ENCODE measurements around the gene AKNA. TPM values are rescaled to one million over a fixed set of nuclear protein-coding genes. Genes with fewer than 3 reads are reported as not detected.

Gene AKNA
- total RNA-seq, 3 donors from 2014 or later (not counting 1 experiment from before 2014, with no cell fraction given): 577 to 743 (median 676) TPM

- ATAC-seq: no peak
- Mint-ChIP-seq H3K4me3 (peak overlapping the region; percentile 97), H3K27ac (peak overlapping the region; percentile 79 to 98), H3K27me3 (ENCODE audit: low read depth in 2 of 2) (no peaks in the 10 kb centered on the region), H3K36me3 (peaks cover 15% of the 10 kb centered on the region), H3K4me1 (peaks cover 86 to 91% of the 10 kb centered on the region in 2 donors), H3K9me3 (no peaks in the 10 kb centered on the region)
- Histone ChIP-seq H3K4me1 (ENCODE audit: control insufficient read depth, insufficient read depth, low read length) (peaks cover 76% of the 10 kb centered on the region), H3K27me3 (ENCODE audit: control insufficient read depth, insufficient read depth, low read length) (no peaks in the 10 kb centered on the region), H3K4me3 (ENCODE audit: low read length) (peak overlapping the region; percentile 88), H3K36me3 (ENCODE audit: control insufficient read depth, insufficient read depth, low read length) (peaks cover 35% of the 10 kb centered on the region), H3K27ac (ENCODE audit: low read length) (peak overlapping the region; percentile 100), H3K9me3 (ENCODE audit: control insufficient read depth, insufficient read depth, low read length) (no peaks in the 10 kb centered on the region)
- peak in 1 of 2 donors; percentile 39 for DNase-seq
- no CpG with 5 or more reads among the region's 1 CpG for WGBS (ENCODE audit: insufficient coverage)
- TF ChIP-seq CTCF (IDR thresholded peaks at IDR 0.05): no peak
- intact Hi-C loops (cut with micrococcal nuclease): loop anchor here (10.0 kb wide), 1 partner anchor 810 kb away; no protein-coding TSS in a partner anchor
These were observed 3.4 kb downstream of the AKNA start for GRCh38 chr9:114384341-114384740.

DNA sequence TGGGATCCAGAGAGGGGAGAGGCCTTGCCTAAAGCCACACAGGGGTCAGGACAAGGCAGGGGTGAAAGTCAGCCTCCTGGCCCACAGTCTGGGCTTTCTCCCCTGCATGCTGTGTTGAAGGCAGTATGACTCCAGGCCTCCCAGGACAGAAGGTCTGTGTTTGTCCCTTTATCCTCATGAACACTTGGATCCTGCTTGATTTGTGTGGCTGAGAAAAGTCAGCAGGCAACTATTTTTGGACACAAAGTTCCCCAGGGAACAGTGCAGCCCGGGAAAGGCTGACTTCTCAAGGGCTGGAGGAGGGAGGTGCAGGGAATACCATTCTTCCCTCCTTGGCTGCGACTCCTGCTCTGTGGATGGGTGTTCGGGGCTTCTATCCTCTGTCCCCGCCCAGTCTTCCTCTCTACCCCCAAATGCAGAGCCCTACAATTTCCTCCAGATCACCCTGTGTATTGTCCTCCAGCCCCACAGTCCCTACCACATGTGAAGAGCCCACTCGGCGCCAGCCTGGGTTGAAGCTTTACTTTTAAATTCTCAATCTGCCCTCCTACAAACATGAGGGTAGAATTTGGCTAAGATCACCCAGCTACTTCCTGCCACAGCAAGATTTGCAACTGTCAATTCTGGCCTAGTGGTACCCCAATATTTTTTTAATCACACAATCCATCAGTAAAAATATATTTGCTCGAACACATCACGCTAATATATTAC is 4.1 kb downstream of the AKNA start:
- WGBS (ENCODE audit: insufficient coverage): 2% methylated on average over 6 of the region's 8 CpGs
- Histone ChIP-seq H3K9me3 (ENCODE audit: control insufficient read depth, insufficient read depth, low read length) (no peaks in the 10 kb centered on the region), H3K27ac (ENCODE audit: low read length) (peak overlapping the region; percentile 100), H3K36me3 (ENCODE audit: control insufficient read depth, insufficient read depth, low read length) (peaks cover 41% of the 10 kb centered on the region), H3K27me3 (ENCODE audit: control insufficient read depth, insufficient read depth, low read length) (no peaks in the 10 kb centered on the region), H3K4me3 (ENCODE audit: low read length) (peak overlapping the region; percentile 34), H3K4me1 (ENCODE audit: control insufficient read depth, insufficient read depth, low read length) (peaks cover 76% of the 10 kb centered on the region)
- intact Hi-C loops (cut with micrococcal nuclease): loop anchor here (10.0 kb wide), 1 partner anchor 809 kb away; no protein-coding TSS in a partner anchor
- DNase-seq (peak in 1 of 2 donors; percentile 59), ATAC-seq (no peak)
- peaks cover 15% of the 10 kb centered on the region for H3K36me3 Mint-ChIP-seq
- no peaks in the 10 kb centered on the region for H3K27me3 Mint-ChIP-seq (ENCODE audit: low read depth in 2 of 2)
- H3K4me1 Mint-ChIP-seq: peaks cover 85 to 90% of the 10 kb centered on the region in 2 donors
- TF ChIP-seq CTCF (IDR thresholded peaks at IDR 0.05): no peak
- peak overlapping the region; percentile 79 to 98 for H3K27ac Mint-ChIP-seq
- peak overlapping the region; percentile 97 for H3K4me3 Mint-ChIP-seq
- no peaks in the 10 kb centered on the region for H3K9me3 Mint-ChIP-seq

- DNase-seq (peak; percentile 76 to 94), ATAC-seq (peak; percentile 34 to 55 (median 41))
- Histone ChIP-seq H3K36me3 (ENCODE audit: control insufficient read depth, insufficient read depth, low read length) (peaks cover 49% of the 10 kb centered on the region), H3K4me3 (ENCODE audit: low read length) (peak overlapping the region; percentile 34), H3K4me1 (ENCODE audit: control insufficient read depth, insufficient read depth, low read length) (peaks cover 76% of the 10 kb centered on the region), H3K27ac (ENCODE audit: low read length) (peak overlapping the region; percentile 100), H3K9me3 (ENCODE audit: control insufficient read depth, insufficient read depth, low read length) (no peaks in the 10 kb centered on the region), H3K27me3 (ENCODE audit: control insufficient read depth, insufficient read depth, low read length) (no peaks in the 10 kb centered on the region)
- Mint-ChIP-seq H3K9me3 (no peaks in the 10 kb centered on the region), H3K4me3 (peak overlapping the region; percentile 97), H3K36me3 (peaks cover 22% of the 10 kb centered on the region), H3K27me3 (ENCODE audit: low read depth in 2 of 2) (no peaks in the 10 kb centered on the region), H3K27ac (peak overlapping the region; percentile 79 to 98), H3K4me1 (peaks cover 85 to 90% of the 10 kb centered on the region in 2 donors)
- WGBS (ENCODE audit: insufficient coverage): 5% methylated on average over 17 of the region's 17 CpGs
- intact Hi-C loops (cut with micrococcal nuclease): loop anchor here (10.0 kb wide), 1 partner anchor 808 kb away; no protein-coding TSS in a partner anchor
- TF ChIP-seq CTCF (IDR thresholded peaks at IDR 0.05): no peak
These were observed 4.9 kb downstream of the AKNA start for GRCh38 chr9:114382699-114383520.

All from natural killer cell (primary cell).